Omental fat pad (tissue), 4 donors: ENCODE results near the gene CLEC10A. TPM values are rescaled to one million over a fixed set of nuclear protein-coding genes. Genes with fewer than 3 reads are reported as not detected.
"Not testable (repeated sequence)": the region's sequence is repeated elsewhere in the genome, so short reads cannot be mapped to it uniquely, and the experiment has no call there.

Experiments used
- ATAC-seq: fragments of 150-250 bp; one replicate; pipeline ENCODE4 v1.9.1; 2016; ENCODE audit warnings: mild to moderate bottlenecking, moderate library complexity; ENCODE audit not compliant: low FRiP score
- DNase-seq: peaks from one replicate; pipeline ENCODE4 v3.0.0-alpha.2; 2019; ENCODE audit warnings: low spot score
- total RNA-seq, 4 donors: library from RNA; depleted of rRNA; stranded (reverse); fragments of >200 nt; gene quantifications; one replicate each; pipeline ENCODE4 v1.1.0, GENCODE V29; 2016
- TF ChIP-seq, protein P1 (sequence below), 3 donors: fragments of 450-650 bp; IDR thresholded peaks; one replicate each; pipeline ENCODE4 v1.5.1; 2016 to 2017; ENCODE audit warnings: antibody characterized with exemption in 3 of 3, mild to moderate bottlenecking in 3 of 3, moderate library complexity in 2 of 3

Gene CLEC10A
- total RNA-seq, 4 donors from 2014 or later = 7.2 to 21.7 (median 15.7) TPM

DNA sequence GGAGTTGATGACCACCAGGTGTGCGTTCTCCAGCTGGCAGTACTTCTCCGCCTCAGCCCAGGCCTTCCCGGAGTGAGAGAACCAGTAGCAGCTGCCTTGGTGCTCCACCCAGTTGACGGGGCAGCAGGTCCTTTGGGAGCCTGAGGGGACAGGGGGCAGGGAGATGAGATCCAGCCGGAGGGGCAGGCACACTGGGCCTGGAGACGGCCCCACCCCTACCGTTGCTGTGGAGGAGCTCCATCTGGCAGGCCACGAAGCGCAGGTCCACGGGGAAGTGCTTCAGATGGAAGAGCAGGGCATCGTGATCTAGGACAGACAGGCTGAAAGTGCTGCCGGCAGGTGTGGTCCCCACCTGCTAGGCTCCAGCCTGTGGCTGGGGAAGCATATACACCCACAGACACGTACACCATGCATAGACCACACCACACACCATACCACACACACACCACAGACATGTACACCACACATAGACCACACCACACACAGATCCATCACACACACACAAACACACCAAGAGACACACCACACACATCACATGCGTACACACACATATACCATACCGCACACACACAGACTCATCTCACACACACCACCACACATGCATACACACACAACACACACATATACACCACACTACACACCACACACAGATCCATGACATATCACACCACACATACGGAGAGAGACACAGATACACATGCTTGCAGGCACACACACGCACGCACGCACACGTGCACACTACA lies 27.1 kb upstream of the CLEC10A start:
- TF ChIP-seq, protein P1, sequence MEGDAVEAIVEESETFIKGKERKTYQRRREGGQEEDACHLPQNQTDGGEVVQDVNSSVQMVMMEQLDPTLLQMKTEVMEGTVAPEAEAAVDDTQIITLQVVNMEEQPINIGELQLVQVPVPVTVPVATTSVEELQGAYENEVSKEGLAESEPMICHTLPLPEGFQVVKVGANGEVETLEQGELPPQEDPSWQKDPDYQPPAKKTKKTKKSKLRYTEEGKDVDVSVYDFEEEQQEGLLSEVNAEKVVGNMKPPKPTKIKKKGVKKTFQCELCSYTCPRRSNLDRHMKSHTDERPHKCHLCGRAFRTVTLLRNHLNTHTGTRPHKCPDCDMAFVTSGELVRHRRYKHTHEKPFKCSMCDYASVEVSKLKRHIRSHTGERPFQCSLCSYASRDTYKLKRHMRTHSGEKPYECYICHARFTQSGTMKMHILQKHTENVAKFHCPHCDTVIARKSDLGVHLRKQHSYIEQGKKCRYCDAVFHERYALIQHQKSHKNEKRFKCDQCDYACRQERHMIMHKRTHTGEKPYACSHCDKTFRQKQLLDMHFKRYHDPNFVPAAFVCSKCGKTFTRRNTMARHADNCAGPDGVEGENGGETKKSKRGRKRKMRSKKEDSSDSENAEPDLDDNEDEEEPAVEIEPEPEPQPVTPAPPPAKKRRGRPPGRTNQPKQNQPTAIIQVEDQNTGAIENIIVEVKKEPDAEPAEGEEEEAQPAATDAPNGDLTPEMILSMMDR (IDR thresholded peaks at IDR 0.05) = no peak
- DNase-seq (no peak), ATAC-seq (no peak)

DNA sequence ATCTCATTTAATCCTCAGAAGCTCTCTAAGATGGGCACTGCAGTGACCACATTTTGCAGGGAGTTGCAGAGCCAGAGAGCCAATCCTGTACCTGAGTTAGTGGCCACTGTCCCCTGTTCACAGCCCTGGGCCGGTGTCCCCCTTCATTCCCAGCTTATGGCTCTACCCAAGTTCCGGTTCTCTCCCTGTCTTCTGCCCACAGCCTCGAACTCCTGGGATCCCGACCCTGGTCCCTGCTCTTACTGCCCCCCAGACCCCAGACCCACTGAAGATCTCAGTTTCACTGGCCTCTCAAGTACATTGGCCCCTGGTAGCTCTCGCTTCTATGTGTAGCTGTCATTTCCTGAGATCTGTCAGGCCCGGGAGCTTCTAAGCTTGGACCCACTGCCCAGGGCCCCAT lies 22.4 kb upstream of the CLEC10A start:
- ATAC-seq = no peak
- TF ChIP-seq, protein P1 (IDR thresholded peaks at IDR 0.05) = no peak
- DNase-seq = no peak

DNA sequence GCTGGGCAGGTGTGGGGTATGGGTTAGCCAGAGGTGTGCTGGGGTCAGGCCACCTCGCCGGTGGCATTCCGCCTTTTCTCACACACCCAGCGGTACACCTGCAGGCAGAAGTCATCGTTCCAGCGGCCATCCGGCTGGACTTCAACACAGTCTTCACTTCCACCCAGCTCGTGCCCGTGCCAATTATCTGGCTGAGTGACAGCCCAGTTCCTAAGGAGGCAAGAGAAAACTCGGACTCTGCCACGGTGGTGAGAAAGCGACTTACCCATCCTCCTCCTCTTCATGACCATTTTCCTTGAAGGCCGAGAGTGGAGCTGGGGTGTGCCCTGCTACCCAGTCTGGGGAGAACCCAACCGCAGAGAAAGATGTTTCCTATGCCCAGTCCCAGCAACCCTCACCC lies 21.5 kb upstream of the CLEC10A start:
- TF ChIP-seq, protein P1 (IDR thresholded peaks at IDR 0.05) = no peak
- ATAC-seq (no peak), DNase-seq (no peak)

DNA sequence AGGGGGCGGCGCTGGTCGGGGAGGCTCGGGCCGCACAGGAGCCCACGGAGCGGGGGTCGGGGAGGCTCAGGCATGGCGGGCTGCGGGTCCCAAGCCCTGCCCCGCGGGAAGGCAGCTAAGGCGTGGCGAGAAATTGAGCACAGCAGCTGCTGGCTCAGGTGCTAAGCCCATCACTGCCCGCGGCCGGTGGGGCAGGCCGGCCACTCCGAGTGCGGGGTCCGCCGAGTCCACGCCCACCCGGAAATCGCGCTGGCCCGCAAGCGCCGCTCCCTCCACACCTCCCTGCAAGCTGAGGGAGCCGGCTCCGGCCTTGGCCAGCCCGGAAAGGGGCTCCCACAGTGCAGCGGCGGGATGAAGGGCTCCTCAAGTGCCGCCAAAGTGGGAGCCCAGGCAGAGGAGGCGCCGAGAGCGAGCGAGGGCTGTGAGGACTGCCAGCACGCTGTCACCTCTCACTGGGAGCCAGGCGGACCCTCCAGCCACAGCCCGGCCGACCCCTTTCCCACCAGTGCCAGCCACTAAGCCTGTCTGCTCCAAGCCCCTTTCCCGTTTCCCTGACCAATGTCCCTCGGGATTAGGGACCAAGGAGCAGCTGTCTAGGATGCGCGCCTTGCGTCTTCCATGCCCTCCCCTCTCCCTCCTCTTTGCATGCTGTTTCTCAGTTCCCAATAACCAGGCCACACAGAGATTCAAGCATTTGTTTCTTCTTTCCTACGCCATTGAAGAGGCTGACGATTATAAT lies 20.8 kb upstream of the CLEC10A start:
- not testable (repeated sequence) for ATAC-seq, DNase-seq

DNA sequence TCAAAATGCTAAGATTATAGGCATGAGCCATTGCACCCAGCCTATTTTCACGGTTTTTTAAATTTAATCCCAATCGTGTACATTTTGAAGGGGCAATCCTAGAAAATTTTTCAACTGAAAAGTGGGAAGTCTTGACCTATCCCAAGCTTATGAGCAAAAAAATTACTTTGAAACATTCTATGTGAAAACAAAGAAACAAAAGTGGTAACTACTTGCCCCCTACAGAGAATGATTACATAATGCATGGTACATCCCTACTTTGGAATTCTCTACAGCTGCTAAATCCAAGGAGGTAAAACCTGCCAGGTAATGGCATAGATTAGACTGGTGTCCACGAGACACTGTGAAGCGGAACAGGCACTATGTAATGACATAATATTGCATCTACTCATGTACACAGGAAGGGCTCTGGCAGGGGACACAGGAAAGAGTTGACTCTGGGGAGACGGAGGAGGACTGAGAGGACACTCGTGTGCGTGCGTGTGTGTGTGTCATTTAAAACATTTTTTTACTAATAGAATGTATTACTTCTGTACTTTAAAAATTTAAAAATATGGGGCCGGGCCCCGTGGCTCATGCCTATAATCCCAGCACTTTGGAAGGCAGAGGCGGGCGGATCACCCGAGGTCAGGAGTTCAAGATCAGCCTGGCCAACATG lies 18.9 kb upstream of the CLEC10A start:
- TF ChIP-seq, protein P1 (IDR thresholded peaks at IDR 0.05) = no peak
- DNase-seq (no peak), ATAC-seq (no peak)

DNA sequence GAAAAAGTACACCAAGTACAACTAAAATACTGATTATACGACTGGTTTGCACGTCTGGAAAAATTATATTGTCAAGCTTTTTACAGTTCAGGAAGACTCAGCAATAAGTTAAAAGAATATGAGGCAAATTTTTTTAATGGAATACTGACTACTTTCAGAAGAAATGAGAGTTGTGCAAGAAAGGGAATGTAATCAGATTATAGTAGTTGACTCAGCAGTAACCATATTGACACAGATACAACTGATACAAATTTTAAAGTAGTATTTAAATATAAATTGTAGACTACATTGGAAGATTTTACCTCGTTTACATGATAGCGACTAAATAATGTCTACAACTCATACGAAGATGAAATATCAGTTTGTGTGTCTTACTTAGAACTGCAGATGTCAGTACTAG lies 17.9 kb upstream of the CLEC10A start:
- no peak for DNase-seq
- TF ChIP-seq, protein P1 (IDR thresholded peaks at IDR 0.05) = no peak

DNA sequence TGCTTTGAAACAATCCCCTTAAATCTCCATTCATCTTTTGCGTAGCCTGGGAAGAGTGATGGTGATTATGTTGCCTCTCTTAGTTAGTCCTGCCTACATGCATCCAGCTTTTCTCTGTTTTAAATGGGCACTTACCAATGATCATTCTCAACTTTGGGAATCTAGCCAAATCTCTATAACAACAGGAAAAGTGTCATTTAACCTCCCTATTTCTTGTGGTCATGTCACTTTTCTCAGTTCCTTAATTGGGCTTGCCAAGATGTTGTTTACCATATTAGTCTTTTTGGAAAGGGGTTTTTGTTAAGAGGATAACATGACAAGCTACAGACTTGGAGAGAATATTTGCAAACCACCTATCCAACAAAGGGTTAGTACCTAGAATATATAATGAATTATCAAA lies 15.6 kb upstream of the CLEC10A start:
- ATAC-seq = no peak
- TF ChIP-seq, protein P1 (IDR thresholded peaks at IDR 0.05) = no peak
- no peak for DNase-seq

More for the DNA sequence above, 17.9 kb upstream of the CLEC10A start:
- ATAC-seq = no peak
